GM19395 (cell line): ENCODE data around the gene TMEM184C.

ENCODE experiments used
- ATAC-seq: cut with Tn5 transposase; IDR thresholded peaks from one replicate; pipeline ENCODE4 v1.9.1; 2021; ENCODE audit warnings: mild to moderate bottlenecking, moderate library complexity; ENCODE audit not compliant: unreplicated experiment

The TMEM184C gene

GRCh38 chr4:147648656-147649055 lies 31.5 kb downstream of the TMEM184C start:
- ATAC-seq, result no peak

GRCh38 chr4:147651563-147651962 lies 34.4 kb downstream of the TMEM184C start:
- ATAC-seq, result peak; percentile 60

- no peak for ATAC-seq
Observed at GRCh38 chr4:147655639-147656038, 38.4 kb downstream of the TMEM184C start.

- ATAC-seq, result no peak
Observed at GRCh38 chr4:147658501-147658900, 41.3 kb downstream of the TMEM184C start.

- ATAC-seq, result no peak
Observed at GRCh38 chr4:147674073-147674472, 56.9 kb downstream of the TMEM184C start.

- ATAC-seq, result no peak
Observed at GRCh38 chr4:147674496-147674895, 57.3 kb downstream of the TMEM184C start.

- ATAC-seq, result no peak
Observed at GRCh38 chr4:147678106-147678505, 60.9 kb downstream of the TMEM184C start.

- no peak for ATAC-seq
Observed at GRCh38 chr4:147678796-147679549, 61.8 kb downstream of the TMEM184C start.

- no peak for ATAC-seq
Observed at GRCh38 chr4:147682755-147683154, 65.6 kb downstream of the TMEM184C start.

- no peak for ATAC-seq
Observed at GRCh38 chr4:147683188-147683591, 66.0 kb downstream of the TMEM184C start.

GRCh38 chr4:147683717-147684700 lies 66.8 kb downstream of the TMEM184C start, which contains the start of gene PRMT9:
PRMT9 (minus strand) TSS chr4:147684163; CDS start chr4:147683987, 176 bp downstream.
- ATAC-seq, result peak; percentile 99

GRCh38 chr4:147689067-147689466 lies 71.9 kb downstream of the TMEM184C start:
- ATAC-seq, result no peak

GRCh38 chr4:147691820-147692219 lies 74.6 kb downstream of the TMEM184C start:
- ATAC-seq, result no peak

GRCh38 chr4:147693218-147693617 lies 76.0 kb downstream of the TMEM184C start:
- ATAC-seq, result no peak

- no peak for ATAC-seq
Observed at GRCh38 chr4:147696866-147697265, 79.7 kb downstream of the TMEM184C start.

- ATAC-seq, result no peak
Observed at GRCh38 chr4:147704846-147705245, 87.6 kb downstream of the TMEM184C start.

- ATAC-seq, result peak; percentile 70
Observed at GRCh38 chr4:147707892-147708672, 90.9 kb downstream of the TMEM184C start.

GRCh38 chr4:147709999-147710398 lies 92.8 kb downstream of the TMEM184C start:
- ATAC-seq, result no peak

- no peak for ATAC-seq
Observed at GRCh38 chr4:147714575-147715401, 97.6 kb downstream of the TMEM184C start.

- peak; percentile 85 for ATAC-seq
Observed at GRCh38 chr4:147717878-147718277, 100.7 kb downstream of the TMEM184C start.
